Effector memory CD4-positive, alpha-beta T cell (primary cell): ENCODE measurements around the gene RNF167.
A peak's percentile ranks its signal among the peaks of the same experiment; 100 is the strongest.

ENCODE experiments used
- DNase-seq, 3 donors: peaks; one replicate each; pipeline ENCODE4 v3.0.0-alpha.2; 2020
- H3K27ac ChIP-seq: 2 replicates; pipeline ENCODE4 v1.7.0; 2013; ENCODE audit warnings: mild to moderate bottlenecking, low read length, moderate library complexity; ENCODE audit not compliant: insufficient read depth, poor library complexity, severe bottlenecking
- H3K27me3 ChIP-seq: replicated peaks from 2 replicates; pipeline ENCODE4 v1.7.0; 2013; ENCODE audit warnings: mild to moderate bottlenecking, low read length; ENCODE audit not compliant: insufficient read depth, control insufficient read depth, poor library complexity, severe bottlenecking
- H3K36me3 ChIP-seq: 2 replicates; pipeline ENCODE4 v1.7.0; 2013; ENCODE audit warnings: mild to moderate bottlenecking, low read length, moderate library complexity; ENCODE audit not compliant: control insufficient read depth, insufficient read depth
- H3K4me1 ChIP-seq: 2 replicates; pipeline ENCODE4 v1.7.0; 2013; ENCODE audit warnings: low read length, mild to moderate bottlenecking; ENCODE audit not compliant: control insufficient read depth, insufficient read depth, poor library complexity, severe bottlenecking
- H3K4me3 ChIP-seq: 2 replicates; pipeline ENCODE4 v1.7.0; 2013; ENCODE audit warnings: low read length, low read depth, mild to moderate bottlenecking; ENCODE audit not compliant: insufficient read depth, poor library complexity, severe bottlenecking
- H3K9me3 ChIP-seq: 2 replicates; pipeline ENCODE4 v1.7.0; 2013; ENCODE audit warnings: mild to moderate bottlenecking, low read length, moderate library complexity; ENCODE audit not compliant: control insufficient read depth
- total RNA-seq, 3 donors: gene quantifications; one replicate each; lab custom pipeline; 2026; lab: John Stamatoyannopoulos, UW

The RNF167 gene
- total RNA-seq, result 59.4 to 70.5 (median 61.0) reads per million in 3 donors

GRCh38 chr17:4939796-4940554 is at the start of gene RNF167, which contains the start of gene SLC25A11:
Gene RNF167, plus strand, starts transcription at chr17:4940268. Its CDS starts 642 bp downstream, at chr17:4940910.
Gene SLC25A11, minus strand, starts transcription at chr17:4940046. Its CDS starts 136 bp downstream, at chr17:4939910.
- Histone ChIP-seq H3K36me3 (peaks cover 42% of the 10 kb centered on the region), H3K27ac (peak within 1 kb of the TSS; percentile 93), H3K4me1 (peaks cover 42% of the 10 kb centered on the region), H3K9me3 (no peaks in the 10 kb centered on the region), H3K27me3 (no peaks in the 10 kb centered on the region), H3K4me3 (peak within 1 kb of the TSS; percentile 94)
- DNase-seq, result peak; percentile 92 to 96 (median 94)

- Histone ChIP-seq H3K27me3 (no peaks in the 10 kb centered on the region), H3K36me3 (peaks cover 94% of the 10 kb centered on the region), H3K27ac (no peak overlapping the region), H3K9me3 (no peaks in the 10 kb centered on the region), H3K4me3 (no peak overlapping the region), H3K4me1 (no peaks in the 10 kb centered on the region)
- no peak for DNase-seq
Observed at GRCh38 chr17:4891411-4892410, 48.4 kb upstream of the RNF167 start.

GRCh38 chr17:4892499-4893221 is 47.4 kb upstream of the RNF167 start:
- peaks cover 85% of the 10 kb centered on the region for H3K36me3 ChIP-seq
- H3K4me1 ChIP-seq, result no peaks in the 10 kb centered on the region
- no peak overlapping the region for H3K27ac ChIP-seq
- no peaks in the 10 kb centered on the region for H3K27me3 ChIP-seq
- no peak overlapping the region for H3K4me3 ChIP-seq
- no peak for DNase-seq
- H3K9me3 ChIP-seq, result no peaks in the 10 kb centered on the region

GRCh38 chr17:4893272-4893671 is 46.8 kb upstream of the RNF167 start:
- no peak overlapping the region for H3K27ac ChIP-seq
- H3K27me3 ChIP-seq, result no peaks in the 10 kb centered on the region
- DNase-seq, result no peak
- H3K9me3 ChIP-seq, result no peaks in the 10 kb centered on the region
- H3K36me3 ChIP-seq, result peaks cover 79% of the 10 kb centered on the region
- no peaks in the 10 kb centered on the region for H3K4me1 ChIP-seq
- H3K4me3 ChIP-seq, result no peak overlapping the region

GRCh38 chr17:4893721-4894560 is 46.1 kb upstream of the RNF167 start:
- Histone ChIP-seq H3K27me3 (no peaks in the 10 kb centered on the region), H3K4me3 (no peak overlapping the region), H3K36me3 (peaks cover 75% of the 10 kb centered on the region), H3K27ac (no peak overlapping the region), H3K9me3 (no peaks in the 10 kb centered on the region), H3K4me1 (peaks cover 5% of the 10 kb centered on the region)
- DNase-seq, result no peak

- Histone ChIP-seq H3K4me1 (peaks cover 13% of the 10 kb centered on the region), H3K9me3 (no peaks in the 10 kb centered on the region), H3K27ac (no peak overlapping the region), H3K4me3 (no peak overlapping the region), H3K27me3 (no peaks in the 10 kb centered on the region), H3K36me3 (peaks cover 65% of the 10 kb centered on the region)
- DNase-seq, result no peak
Observed at GRCh38 chr17:4895121-4895520, 44.9 kb upstream of the RNF167 start.

- H3K9me3 ChIP-seq, result no peaks in the 10 kb centered on the region
- H3K27ac ChIP-seq, result no peak overlapping the region
- no peak for DNase-seq
- no peak overlapping the region for H3K4me3 ChIP-seq
- peaks cover 20% of the 10 kb centered on the region for H3K4me1 ChIP-seq
- no peaks in the 10 kb centered on the region for H3K27me3 ChIP-seq
- H3K36me3 ChIP-seq, result peaks cover 59% of the 10 kb centered on the region
Observed at GRCh38 chr17:4895657-4896331, 44.3 kb upstream of the RNF167 start.

GRCh38 chr17:4896332-4897197 is 43.5 kb upstream of the RNF167 start:
- Histone ChIP-seq H3K36me3 (peaks cover 51% of the 10 kb centered on the region), H3K27me3 (no peaks in the 10 kb centered on the region)

More at GRCh38 chr17:4896332-4897197, 43.5 kb upstream of the RNF167 start:
- H3K4me1 ChIP-seq, result peaks cover 20% of the 10 kb centered on the region
- DNase-seq, result no peak
- H3K9me3 ChIP-seq, result no peaks in the 10 kb centered on the region
- no peak overlapping the region for H3K4me3 ChIP-seq
- no peak overlapping the region for H3K27ac ChIP-seq
